Activated CD4-positive, alpha-beta T cell treated with anti-CD3 and anti-CD28 coated beads for 4 hours (primary cell): ENCODE measurements around the gene SLC13A4.
"Not testable (repeated sequence)": the region's sequence is repeated elsewhere in the genome, so short reads cannot be mapped to it uniquely, and the experiment has no call there.

ENCODE experiments used
- DNase-seq, 2 donors: peaks; one replicate each; pipeline ENCODE4 v3.0.0-alpha.2; 2020

Gene SLC13A4

DNA sequence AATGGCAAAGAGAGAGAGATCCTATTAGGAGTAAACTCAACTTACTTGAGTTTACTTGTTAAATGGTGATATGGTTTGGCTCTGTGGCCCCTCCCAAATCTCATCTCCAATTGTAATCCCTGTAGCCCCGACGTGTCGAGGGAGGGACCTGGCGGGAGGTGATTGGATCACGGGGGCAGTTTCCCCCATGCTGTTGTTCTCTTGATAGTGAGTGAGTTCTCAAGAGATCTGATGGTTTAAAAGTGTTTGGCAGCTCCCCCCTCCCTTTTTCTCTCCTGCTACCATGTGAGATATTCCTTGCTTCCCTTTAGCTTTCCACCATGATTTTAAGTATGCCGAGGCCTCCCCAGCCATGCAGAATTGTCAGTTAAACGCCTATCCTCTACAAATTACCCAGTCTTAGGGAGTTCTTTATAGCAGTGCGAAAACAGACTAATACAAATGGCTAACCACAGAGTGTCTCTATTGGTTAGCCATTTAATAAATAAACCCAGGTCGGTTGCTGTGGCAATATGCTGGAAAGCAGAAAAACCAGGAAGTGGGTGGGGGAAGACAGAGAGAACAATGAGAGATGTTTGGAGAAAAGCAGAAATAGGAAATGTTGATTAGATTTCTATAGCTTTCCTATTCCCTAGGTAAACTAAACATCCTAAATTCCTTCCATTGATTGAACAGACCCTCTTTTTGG is 68.7 kb downstream of the SLC13A4 start:
- DNase-seq, result no peak

DNA sequence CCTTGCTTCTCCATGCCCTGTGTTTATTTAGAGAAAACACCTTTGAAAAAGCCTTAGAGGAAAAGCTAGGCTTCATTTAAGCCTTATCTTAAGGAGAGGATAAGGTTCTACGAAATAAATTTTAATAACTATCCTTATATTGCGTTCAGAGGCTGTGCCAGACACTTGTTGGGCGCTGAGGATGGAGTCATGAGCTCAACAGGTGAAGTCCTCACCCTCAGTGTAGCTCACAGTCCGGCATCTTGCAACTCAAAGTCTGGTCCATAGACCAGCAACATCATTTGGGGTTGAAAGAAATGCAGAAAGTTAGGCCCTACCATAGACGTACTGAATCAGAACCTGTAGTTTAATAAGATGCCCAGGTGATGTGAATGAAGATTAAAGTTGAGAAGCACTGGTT is 69.4 kb downstream of the SLC13A4 start:
- no peak for DNase-seq

DNA sequence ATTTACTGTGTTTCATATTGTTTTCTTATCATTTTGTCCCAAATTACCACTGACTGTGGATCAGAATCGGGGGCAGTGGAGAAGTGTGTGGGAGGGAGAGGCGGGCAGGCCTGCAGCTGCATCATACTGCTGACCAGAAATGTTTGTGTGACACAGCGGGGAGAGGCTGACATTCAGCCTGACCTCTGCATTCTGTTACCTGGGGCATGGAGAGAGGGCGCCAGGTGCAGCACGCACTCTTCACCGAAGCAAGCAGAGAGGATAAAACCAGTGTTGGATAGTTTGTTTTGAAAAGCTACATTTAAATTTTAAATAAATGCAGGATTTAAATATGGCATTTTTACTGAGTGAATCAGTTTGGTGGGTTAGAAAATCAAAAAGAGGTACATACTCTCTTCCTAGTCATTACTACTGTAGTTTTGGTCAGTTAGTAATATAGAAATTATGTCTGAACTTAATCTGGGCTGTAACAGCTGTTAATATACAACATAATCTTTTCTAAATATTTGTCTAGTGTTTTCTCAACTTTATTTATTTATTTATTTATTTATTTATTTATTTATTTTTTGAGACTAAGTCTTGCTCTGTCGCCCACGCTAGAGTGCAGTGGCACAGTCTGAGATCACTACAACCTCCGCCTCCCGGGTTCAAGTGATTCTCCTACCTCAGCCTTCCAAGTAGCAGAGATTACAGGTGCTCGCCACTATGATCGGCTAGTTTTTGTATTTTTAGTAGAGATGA is 74.5 kb downstream of the SLC13A4 start:
- no peak for DNase-seq

DNA sequence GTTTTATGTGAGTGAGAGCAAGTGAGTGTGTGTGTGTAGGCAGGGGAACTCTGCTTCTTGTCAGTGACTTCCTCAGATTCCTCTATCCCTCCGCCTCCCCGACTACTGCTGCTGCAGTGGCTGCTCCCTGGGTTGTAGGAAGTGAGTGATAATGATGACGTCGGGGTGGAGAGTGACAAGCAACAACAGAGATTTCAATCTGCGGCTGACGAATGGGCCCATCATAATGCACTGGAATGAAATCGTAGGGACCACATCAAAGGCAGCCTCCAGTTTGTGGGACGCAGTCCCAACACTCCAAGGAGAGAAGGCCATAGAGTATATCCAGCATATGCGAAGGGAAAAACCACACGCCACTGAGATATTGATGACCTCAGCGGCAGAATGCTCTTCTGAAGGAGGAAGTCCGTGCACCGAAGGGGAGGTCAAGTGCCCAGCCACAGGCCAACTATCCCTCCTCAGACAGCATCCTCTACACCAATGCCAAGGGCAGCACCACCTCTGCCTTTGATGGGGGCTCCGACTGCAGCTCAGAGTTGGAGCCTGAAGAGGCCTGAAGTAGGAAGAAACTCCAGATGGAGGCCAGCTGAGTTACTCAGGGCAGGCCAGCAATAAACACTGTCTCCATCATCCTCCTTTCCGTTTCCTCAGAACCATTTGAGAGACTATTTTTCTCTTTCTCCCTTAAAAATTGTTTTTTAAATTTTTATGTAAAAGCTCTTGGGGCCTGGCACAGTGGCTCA is 77.0 kb downstream of the SLC13A4 start:
- no peak for DNase-seq

DNA sequence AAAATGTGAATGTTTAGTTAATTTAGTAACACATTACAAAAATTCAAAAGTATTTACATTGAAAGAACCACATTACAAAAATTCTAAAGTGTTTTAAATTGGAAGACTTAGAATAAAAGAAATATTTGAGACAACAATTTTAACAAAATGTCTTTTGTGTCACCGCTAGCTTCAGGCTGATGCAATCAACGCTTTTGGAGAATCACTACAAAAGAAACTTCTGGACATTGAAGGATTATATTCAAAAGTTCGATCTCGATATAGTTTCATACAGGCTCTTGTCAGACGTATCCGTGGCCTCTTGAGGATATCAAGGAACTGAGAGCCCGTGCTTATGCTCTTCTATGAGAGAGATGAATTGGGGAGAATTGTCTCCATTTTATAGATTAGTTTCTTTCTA is 79.8 kb downstream of the SLC13A4 start:
- no peak for DNase-seq

DNA sequence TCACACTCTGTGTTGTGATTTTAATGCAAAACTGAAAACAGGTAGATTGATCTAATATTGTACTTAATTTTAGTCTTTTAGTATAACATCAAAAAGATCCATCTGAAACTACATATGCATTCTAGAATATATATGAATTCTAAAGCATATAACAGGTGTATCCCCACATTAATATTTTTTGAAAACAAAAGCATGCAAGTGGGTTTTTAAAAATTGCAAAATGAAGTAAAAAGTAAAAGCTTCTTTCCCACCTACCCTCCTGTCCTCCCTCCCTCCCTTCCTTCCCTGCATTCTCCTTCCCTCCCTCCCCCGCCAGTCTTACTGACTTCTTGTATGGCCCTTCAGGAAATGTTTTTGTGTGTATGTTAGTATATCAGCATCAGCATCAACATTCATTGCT is 80.2 kb downstream of the SLC13A4 start:
- no peak for DNase-seq

DNA sequence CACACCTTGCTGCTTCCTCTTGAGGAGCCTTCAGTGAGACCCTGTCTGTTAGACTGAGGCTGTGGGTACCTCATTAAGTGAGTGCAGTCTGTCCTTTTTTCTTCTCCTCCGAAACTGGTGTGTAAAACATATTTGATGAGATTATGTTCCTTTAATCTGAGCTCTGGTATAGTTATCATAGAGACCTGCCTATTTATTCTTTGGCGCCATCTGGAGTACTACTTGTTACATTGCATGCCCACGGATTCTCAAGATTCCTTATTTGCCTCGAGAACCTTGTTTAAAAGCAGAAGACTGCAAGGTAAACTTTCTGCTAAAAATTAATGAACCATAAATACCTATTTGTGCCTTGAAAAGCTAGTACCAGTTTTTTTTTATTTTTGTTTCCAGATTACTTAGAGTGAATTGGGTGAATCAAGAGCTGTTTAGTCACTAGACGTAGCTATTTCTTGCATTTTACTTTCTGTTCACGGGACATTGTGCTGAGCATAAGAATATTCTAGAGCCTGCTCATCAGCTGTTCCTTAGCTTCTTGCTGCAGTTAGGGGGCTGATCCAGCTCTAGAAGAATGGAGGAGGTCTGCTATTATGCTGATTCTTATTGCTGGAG is 82.6 kb downstream of the SLC13A4 start:
- peak in 1 of 2 donors; percentile 24 for DNase-seq

DNA sequence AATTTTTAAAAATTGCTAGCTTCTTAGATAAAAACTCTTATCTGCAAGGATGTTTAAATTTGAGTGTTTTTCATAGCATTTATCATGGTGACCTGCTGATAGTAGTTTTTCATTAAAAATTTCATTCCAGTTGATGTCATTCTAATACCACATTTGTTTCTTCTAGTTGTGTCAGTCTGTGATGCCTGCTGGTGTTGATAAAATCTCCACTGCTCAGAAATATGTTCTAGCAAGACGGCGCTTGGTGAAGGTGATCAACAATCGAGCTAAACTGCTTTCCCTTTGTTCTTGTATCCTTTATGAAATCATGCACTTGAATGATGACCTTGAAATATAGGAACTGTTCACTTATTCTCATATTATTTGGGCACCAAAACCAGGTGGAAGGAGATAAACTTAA is 83.3 kb downstream of the SLC13A4 start:
- DNase-seq, result no peak

DNA sequence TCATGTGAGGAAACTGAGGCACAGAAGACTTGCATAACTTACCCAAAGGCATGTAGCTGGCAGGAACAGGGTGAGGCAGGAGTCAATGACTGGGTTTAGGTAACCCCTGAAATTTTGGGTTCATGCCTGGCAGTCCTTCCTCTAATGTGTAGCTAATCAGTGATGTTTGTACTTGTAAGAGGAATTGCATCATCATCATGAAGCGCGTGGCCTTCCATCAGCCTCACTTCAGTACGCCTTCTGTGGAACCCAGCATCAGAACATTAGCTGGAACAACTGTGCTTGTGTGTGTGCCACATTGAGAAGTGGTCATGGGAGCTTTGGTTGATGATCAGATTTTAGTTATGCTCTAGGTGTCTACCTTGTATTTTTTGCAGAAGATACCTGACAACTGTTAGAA is 83.8 kb downstream of the SLC13A4 start:
- no peak for DNase-seq

DNA sequence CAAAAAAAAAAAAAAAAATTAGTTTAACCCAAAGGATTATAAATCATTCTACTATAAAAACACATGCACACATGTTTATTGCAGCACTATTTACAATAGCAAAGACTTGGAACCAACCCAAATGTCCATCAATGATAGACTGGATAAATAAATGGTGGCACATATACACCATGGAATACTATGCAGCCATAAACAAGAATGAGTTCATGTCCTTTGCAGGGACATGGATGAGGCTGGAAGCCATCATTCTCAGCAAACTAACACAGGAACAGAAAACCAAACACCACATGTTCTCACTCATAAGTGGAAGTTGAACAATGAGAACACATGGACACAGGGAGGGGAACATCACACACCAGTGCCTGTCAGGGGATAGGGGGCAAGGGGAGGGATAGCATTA is 88.3 kb downstream of the SLC13A4 start:
- not testable (repeated sequence) for DNase-seq

DNA sequence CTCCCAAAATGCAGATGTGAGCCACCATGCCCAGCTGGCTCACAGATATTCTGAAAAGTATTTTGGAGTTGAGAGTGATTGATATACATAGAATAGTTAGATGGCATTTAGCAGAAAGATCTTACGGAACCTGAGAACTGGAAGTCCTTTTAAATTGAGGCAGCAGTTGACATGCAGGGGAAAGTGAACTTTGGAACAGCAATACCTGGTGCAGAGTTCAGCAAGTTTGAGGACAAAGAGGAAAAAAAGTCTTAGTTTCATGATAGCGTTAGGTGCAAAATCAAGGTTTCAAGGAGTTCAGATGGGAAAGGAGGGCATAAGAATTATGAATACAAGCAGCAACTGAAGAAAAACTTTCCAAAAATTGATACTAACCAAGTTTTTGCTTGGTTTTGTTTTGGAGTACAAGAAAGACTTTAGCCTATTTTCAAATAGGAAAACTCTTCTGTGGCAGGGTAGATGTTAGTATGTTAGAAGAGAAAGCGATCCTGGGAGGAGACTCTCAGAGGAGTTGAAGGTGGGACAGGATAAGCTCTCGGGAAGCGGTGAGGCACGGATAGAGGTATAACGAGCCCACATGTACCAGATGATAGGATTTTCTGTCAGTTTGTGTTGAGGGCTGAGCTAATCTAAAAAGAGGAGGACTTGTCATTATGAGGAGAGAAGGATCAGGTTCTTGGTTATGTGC is 93.7 kb downstream of the SLC13A4 start:
- DNase-seq, result no peak
